ENCODE results near the gene COPE.
"Not testable (repeated sequence)": the region's sequence is repeated elsewhere in the genome, so short reads cannot be mapped to it uniquely, and the experiment has no call there.

The COPE gene

GRCh38 chr19:18940769-18941627 lies 21.8 kb upstream of the COPE start, which contains the start of gene HOMER3:
Gene HOMER3 (minus strand): TSS chr19:18941217. CDS start chr19:18938982, 2,235 bp downstream.
- DNase-seq: peak; percentile 49 to 66 (median 58)

- no peak for DNase-seq
These were observed 21.0 kb upstream of the COPE start for GRCh38 chr19:18939922-18940768.

- DNase-seq: no peak
These were observed 20.0 kb upstream of the COPE start for GRCh38 chr19:18939163-18939562.

- no peak for DNase-seq
These were observed 14.1 kb upstream of the COPE start for GRCh38 chr19:18933297-18933696.

GRCh38 chr19:18932216-18932841 lies 13.1 kb upstream of the COPE start:
- DNase-seq: peak; percentile 45 to 85 (median 79)

- DNase-seq: no peak
These were observed 12.4 kb upstream of the COPE start for GRCh38 chr19:18931316-18932162.

- no peak for DNase-seq
These were observed 10.1 kb upstream of the COPE start for GRCh38 chr19:18929311-18929710.

- DNase-seq: no peak
These were observed 9.0 kb upstream of the COPE start for GRCh38 chr19:18928018-18928805.

GRCh38 chr19:18924684-18925213 lies 5.6 kb upstream of the COPE start:
- DNase-seq: no peak

- no peak for DNase-seq
These were observed 3.2 kb upstream of the COPE start for GRCh38 chr19:18922228-18922985.

- DNase-seq: no peak
These were observed 2.4 kb upstream of the COPE start for GRCh38 chr19:18921593-18921992.

GRCh38 chr19:18920400-18920799 lies 1.2 kb upstream of the COPE start:
- DNase-seq: no peak

GRCh38 chr19:18919900-18920214 lies 670 bp upstream of the COPE start:
- DNase-seq: no peak

GRCh38 chr19:18917593-18917992 lies 1.6 kb downstream of the COPE start:
- DNase-seq: not testable (repeated sequence)

- peak in 2 of 5 experiments; percentile 14 to 63 for DNase-seq
These were observed 3.5 kb downstream of the COPE start for GRCh38 chr19:18915639-18916038.

GRCh38 chr19:18913466-18913865 lies 5.7 kb downstream of the COPE start:
- DNase-seq: no peak

- DNase-seq: no peak
These were observed 6.3 kb downstream of the COPE start for GRCh38 chr19:18912933-18913332.

- DNase-seq: no peak
These were observed 8.3 kb downstream of the COPE start for GRCh38 chr19:18910801-18911436.

GRCh38 chr19:18910010-18910409 lies 9.2 kb downstream of the COPE start:
- DNase-seq: no peak
